Epithelial cell of esophagus (primary cell): Measurements from ENCODE around the gene P4HB.

Experiments used
- DNase-seq: peaks from one replicate; pipeline ENCODE4 v3.0.0; 2010; ENCODE audit warnings: low read depth
- H3K4me3 ChIP-seq: 2 replicates; pipeline ENCODE4 v1.5.1; 2011; ENCODE audit warnings: mild to moderate bottlenecking, low read length, control low read depth
- TF ChIP-seq, protein P1 (sequence below): IDR thresholded peaks from 2 replicates; pipeline ENCODE4 v1.5.1; 2011; ENCODE audit warnings: low read depth, mild to moderate bottlenecking, low read length, control low read depth, inconsistent platforms; ENCODE audit not compliant: insufficient read depth; ENCODE audit errors: missing control alignments

Gene P4HB

DNA sequence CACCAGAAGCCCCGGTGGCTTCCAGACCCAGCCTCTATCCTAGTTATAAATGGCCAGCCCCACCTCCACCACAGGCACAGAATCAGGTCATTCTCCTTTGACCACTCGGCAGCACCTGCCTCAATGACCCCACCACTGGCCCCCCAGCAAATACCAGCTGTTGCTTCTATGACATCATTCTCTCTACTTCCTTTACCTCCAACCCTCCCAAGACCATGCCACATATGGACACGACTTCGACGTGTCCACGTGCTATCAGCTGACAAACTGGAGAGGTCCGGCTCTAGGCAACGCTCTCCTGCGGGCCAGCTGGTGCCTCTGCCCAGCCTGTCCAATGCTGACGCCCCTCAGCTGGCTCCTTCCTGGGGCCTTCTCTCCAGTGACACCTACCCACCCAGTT, 25.1 kb upstream of the P4HB start:
- no peak overlapping the region for H3K4me3 ChIP-seq
- DNase-seq: no peak
- TF ChIP-seq, protein P1, sequence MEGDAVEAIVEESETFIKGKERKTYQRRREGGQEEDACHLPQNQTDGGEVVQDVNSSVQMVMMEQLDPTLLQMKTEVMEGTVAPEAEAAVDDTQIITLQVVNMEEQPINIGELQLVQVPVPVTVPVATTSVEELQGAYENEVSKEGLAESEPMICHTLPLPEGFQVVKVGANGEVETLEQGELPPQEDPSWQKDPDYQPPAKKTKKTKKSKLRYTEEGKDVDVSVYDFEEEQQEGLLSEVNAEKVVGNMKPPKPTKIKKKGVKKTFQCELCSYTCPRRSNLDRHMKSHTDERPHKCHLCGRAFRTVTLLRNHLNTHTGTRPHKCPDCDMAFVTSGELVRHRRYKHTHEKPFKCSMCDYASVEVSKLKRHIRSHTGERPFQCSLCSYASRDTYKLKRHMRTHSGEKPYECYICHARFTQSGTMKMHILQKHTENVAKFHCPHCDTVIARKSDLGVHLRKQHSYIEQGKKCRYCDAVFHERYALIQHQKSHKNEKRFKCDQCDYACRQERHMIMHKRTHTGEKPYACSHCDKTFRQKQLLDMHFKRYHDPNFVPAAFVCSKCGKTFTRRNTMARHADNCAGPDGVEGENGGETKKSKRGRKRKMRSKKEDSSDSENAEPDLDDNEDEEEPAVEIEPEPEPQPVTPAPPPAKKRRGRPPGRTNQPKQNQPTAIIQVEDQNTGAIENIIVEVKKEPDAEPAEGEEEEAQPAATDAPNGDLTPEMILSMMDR: no peak

- TF ChIP-seq, protein P1: no peak
These were observed 24.6 kb upstream of the P4HB start for GRCh38 chr17:81884968-81885367.

DNA sequence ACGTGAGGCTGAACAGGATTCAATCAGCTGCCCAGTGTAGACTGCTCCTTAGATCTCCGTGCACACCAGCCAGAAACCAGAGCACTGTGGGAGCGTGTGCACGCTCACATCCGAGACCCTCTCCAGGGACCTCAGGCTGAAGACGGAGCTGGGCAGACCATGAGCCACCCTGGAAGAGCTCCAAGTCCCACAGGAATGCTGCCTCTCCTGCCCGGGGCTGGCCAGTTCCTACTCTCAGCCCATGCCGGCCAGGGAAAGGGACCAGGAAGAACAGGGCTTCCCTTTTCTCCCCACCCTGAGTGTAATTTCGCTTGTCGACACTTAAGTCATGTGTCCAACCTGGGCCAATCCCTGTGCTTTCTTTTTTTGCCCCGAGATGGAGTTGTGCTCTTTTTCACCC, 24.2 kb upstream of the P4HB start:
- H3K4me3 ChIP-seq: no peak overlapping the region
- no peak for DNase-seq
- TF ChIP-seq, protein P1: no peak

More at GRCh38 chr17:81884968-81885367, 24.6 kb upstream of the P4HB start:
- no peak overlapping the region for H3K4me3 ChIP-seq
- no peak for DNase-seq

GRCh38 chr17:81879121-81879520, 18.8 kb upstream of the P4HB start:
- TF ChIP-seq, protein P1: no peak
- no peak overlapping the region for H3K4me3 ChIP-seq
- DNase-seq: peak; percentile 70

DNA sequence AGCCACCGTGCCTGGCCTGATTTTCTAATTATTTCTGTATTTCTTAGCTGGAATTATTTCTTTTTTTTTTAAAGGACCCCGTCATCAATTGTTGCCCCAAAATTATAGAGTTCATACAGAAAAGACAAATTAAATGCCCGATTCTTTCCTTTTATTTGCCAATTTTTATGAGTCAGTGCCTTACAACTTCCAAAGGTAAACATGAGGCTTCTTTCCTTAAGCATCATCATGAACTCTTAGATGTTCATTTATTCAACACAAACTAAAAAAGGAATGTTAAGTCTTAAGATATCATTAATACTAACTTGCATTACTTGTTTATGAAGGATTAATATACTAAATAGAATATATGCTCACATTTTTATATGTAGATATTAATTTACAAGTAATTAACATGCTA, 18.0 kb upstream of the P4HB start:
- TF ChIP-seq, protein P1: no peak
- no peak overlapping the region for H3K4me3 ChIP-seq
- DNase-seq: no peak

- no peak overlapping the region for H3K4me3 ChIP-seq
- DNase-seq: no peak
- TF ChIP-seq, protein P1: no peak
These were observed 17.2 kb upstream of the P4HB start for GRCh38 chr17:81877569-81877968.

- TF ChIP-seq, protein P1: no peak
- peak; percentile 88 for DNase-seq
- peak overlapping the region; percentile 68 for H3K4me3 ChIP-seq
These were observed 11.3 kb upstream of the P4HB start for GRCh38 chr17:81871387-81872230.
